Activated T-helper 1 cell treated with Interleukin-2 at 50 U/mL for 16 hours (primary cell): ENCODE results near the gene TACC2.

Source experiments
- DNase-seq: peaks from one replicate; pipeline ENCODE4 v3.0.0-alpha.2; 2020; ENCODE audit warnings: low read depth

The TACC2 gene

DNA sequence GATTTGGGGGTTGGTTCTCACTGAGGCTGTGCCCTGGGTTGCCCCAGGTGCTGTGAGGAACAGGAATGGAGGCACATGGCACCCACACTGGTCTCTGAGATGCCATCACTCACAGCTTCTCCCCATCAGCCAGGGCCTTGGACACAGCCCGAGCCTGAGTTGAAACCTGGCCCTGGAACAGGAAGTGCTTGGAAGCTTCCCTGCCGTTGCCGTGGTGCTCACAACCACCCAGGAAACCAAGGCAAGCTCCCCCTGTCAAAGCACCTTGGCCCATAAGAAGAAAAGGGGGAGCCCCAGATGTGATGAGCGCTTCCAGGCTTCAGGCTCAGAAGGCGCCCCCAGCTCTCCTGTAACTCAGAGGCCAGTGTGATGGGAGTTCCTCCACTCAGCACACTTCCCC, 282.1 kb downstream of the TACC2 start, which contains the start of gene BTBD16:
BTBD16 (plus strand) TSS at position 221 of the 400 bp plus-strand sequence. CDS start 3,786 bp downstream, outside the sequence.
- no peak for DNase-seq

GRCh38 chr10:122273966-122274545, 285.1 kb downstream of the TACC2 start:
- no peak for DNase-seq

- no peak for DNase-seq
Observed at GRCh38 chr10:122276611-122277208, 287.7 kb downstream of the TACC2 start.

- no peak for DNase-seq
Observed at GRCh38 chr10:122277526-122278136, 288.7 kb downstream of the TACC2 start.

DNA sequence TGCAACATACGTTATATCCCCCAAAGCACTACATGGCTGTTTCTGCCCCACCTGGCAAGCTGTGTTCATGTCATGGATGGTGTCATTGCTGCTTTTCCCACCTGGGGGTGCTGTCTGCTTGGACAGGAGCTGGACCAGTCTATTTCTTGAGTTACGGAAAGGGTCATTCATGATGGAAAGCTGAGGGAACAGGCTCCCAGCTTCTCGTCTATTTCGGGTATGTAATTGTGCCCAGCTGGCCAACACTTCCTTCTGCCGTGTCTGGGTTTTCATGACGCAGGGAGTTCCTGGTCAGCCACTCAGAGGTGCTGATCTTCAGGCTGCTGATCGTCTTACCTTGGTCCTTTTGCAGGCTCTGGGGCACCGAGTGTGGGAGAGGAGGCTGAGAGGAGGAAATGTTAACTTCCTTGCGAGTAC, 290.8 kb downstream of the TACC2 start:
- DNase-seq, result no peak

DNA sequence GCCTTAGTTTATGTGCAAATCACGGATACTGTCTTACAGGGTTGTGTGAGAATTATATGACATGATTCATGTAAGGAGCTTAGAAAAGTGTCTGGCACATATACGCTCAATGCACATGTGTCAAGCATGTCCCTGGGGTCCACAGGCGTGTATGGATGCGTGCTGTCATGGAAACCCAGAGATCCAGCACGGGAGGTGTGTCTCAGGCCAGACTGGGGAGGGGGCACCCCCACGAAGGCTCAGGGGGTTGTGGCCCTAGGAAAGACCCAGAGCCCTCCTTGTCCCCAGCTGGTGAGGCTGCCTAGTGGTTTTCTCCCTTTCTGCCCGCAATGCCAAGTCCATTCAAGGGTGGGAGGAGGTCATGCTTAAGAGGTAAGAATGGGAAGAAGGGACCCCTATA, 291.2 kb downstream of the TACC2 start:
- no peak for DNase-seq

DNA sequence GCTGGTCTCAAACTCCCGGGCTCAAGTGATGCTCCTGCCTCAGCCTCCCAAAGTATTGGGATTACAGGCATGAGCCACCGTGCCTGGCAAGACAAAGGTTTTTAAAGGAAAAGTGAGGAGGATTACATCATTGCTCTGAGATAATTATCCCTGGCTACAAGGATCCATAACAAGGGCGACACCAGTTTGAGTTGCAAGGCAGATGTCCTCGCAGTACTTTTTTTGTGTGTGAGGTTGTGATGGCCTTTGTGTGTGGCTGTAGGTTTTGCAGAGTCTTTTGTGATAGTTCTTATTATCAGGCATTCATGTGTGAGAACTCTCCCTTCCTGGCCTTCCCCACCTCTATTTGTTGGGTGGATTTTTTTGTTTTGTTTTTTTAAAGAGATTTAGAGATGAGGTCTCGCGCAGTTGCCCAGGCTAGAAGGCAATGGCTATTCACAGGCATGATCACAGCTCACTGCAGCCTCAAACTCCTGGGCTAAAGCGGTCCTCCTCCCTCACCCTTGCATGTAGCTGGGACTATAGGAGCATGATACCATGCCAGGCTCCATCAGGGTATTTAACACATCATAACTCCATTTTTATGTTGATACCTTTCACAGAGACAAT, 292.2 kb downstream of the TACC2 start:
- DNase-seq, result no peak

- no peak for DNase-seq
Observed at GRCh38 chr10:122281751-122282150, 292.8 kb downstream of the TACC2 start.

DNA sequence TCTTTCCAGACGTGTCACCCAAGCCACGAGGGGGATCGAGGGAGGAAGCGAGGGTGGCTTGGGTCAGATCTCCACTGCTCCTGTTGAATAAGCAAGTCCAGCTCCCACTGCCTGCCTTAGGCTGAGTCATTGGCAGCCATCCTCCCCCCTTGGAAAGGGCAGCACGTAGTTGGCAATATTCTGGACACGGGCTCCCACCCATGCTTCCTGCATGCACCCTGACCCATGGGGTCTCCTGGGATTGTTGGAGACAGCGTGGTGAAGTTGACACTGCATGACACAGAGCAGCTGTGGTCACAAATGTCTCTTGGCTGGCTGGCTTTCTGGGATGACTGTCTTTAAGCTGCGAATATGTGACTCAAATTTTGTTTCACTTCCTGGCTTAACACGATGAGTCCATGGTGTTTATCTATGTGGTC, 293.3 kb downstream of the TACC2 start:
- no peak for DNase-seq

GRCh38 chr10:122282909-122283308, 293.9 kb downstream of the TACC2 start:
- no peak for DNase-seq

- no peak for DNase-seq
Observed at GRCh38 chr10:122285506-122286444, 296.8 kb downstream of the TACC2 start.

DNA sequence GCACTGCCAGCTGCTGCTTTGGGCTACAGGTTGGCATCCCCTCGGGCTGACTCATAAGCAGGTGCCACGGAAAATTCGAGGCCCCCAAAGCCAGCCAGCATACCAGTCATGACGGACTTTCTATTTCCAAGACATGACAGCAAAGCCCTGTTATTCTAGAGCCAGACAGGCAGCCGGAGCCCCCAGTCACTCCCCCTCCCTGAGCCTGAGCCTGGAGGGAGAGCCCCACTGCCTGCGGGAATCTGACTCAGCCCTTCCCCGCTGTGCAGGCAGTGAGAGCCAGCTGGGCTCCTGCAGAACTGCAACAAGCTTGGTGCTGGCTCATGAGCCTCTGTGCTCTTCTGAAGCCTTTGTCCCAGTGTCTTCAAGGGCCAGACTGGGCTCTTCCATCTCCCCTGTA, 297.9 kb downstream of the TACC2 start:
- no peak for DNase-seq

- no peak for DNase-seq
Observed at GRCh38 chr10:122287570-122287969, 298.6 kb downstream of the TACC2 start.

DNA sequence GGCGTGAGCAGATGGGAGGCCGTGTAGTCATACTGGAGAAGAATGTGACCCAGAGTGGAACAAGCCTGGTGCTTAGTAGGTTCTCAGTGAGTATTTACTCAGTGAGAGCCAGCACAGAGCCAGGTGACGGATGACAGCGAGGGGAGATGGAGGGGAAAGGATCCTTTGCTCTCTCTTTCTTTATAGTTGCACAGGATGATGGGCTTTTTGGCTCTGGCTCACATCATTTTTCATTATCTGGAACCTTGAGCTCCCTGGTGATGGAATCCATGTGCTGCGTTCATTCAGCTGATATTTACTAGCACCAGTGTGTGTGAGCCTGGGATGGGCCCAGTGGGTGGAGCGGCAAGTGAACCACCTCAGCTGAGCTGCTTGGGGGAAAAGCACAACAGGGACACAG, 299.3 kb downstream of the TACC2 start:
- DNase-seq, result no peak

DNA sequence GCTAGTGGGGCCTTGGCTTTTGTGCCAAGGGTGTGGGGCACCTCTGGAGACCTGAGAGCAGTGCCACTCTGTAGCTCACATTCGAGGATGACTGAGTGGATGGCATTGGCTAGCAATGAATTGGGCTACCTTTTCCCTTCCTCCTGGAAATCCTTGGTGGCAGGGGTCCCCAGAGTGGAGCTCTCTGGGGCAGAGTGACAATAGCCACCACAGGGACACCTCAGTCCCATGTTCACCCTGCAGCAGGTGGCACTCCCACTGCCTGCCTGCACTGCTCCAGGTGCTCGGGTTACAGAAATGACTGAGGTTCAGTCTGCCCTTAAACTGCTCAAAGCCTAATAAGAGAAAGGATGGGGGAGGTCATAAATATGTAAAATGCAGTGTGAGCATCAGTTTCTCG, 300.0 kb downstream of the TACC2 start:
- no peak for DNase-seq

GRCh38 chr10:122290334-122290733, 301.4 kb downstream of the TACC2 start:
- no peak for DNase-seq

- DNase-seq, result no peak
Observed at GRCh38 chr10:122290833-122291532, 302.0 kb downstream of the TACC2 start.

DNA sequence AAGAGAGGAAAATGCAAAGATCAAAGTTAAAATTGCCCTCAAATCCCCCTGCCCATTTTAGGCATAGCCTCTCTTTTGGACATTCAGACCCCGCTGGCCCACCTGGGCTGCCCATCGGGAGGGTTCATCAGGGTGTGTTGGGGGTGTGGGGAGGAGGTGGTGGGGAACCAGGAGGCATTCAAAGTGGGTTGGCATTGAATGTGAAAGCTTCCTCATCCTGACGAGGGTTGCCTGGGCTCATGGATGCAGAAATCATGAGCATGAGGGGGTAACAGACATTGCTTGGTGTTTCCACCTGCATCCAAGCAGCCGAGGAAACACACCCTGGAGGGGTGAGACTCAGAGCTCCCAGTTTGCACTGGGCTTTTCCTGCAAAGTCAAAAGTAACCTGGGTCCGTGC, 302.8 kb downstream of the TACC2 start:
- no peak for DNase-seq

GRCh38 chr10:122292376-122292775, 303.4 kb downstream of the TACC2 start:
- DNase-seq, result no peak

- no peak for DNase-seq
Observed at GRCh38 chr10:122293156-122293960, 304.4 kb downstream of the TACC2 start.

- DNase-seq, result no peak
Observed at GRCh38 chr10:122293961-122294380, 305.0 kb downstream of the TACC2 start.
